H1 (cell line): ENCODE results near the gene PGLYRP2. TPM values are rescaled to one million over a fixed set of nuclear protein-coding genes. Genes with fewer than 3 reads are reported as not detected.

Source experiments
- CHD1 ChIP-seq: IDR thresholded peaks from 2 replicates; pipeline ENCODE4 v1.6.1; 2012; ENCODE audit warnings: low read depth, low read length, improper control_type of control experiment
- CHD7 ChIP-seq: fragments of 300-600 bp; sonication (generic); IDR thresholded peaks from 2 replicates; pipeline ENCODE4 v1.7.1; 2012; ENCODE audit warnings: low read length, moderate library complexity, mild to moderate bottlenecking, inconsistent platforms; ENCODE audit not compliant: insufficient replicate concordance
- EZH2 ChIP-seq: fragments of 200-600 bp; sonication (generic); IDR thresholded peaks from 2 replicates; pipeline ENCODE4 v1.7.1; 2012; ENCODE audit warnings: low read depth, mild to moderate bottlenecking, moderate library complexity, low read length, inconsistent platforms; ENCODE audit not compliant: severe bottlenecking
- JUN ChIP-seq: IDR thresholded peaks from 2 replicates; pipeline ENCODE4 v1.6.1; 2011; ENCODE audit warnings: low read depth, mild to moderate bottlenecking, improper control_type of control experiment, low read length
- polyA plus RNA-seq, 7 experiments: library from polyadenylated mRNA; depleted of rRNA in 3 of 7; stranded (reverse) in 5 of 7; unstranded in 2 of 7; fragments of >200 nt in 5 of 7; fragments of 200-250 nt in 2 of 7; gene quantifications; 1 replicate in 5 of 7; 2 replicates in 1 of 7; 4 replicates in 1 of 7; pipeline versions ENCODE4 v1.2.1 to v1.2.3, GENCODE V29; 2011 to 2013; ENCODE audit warnings: missing spikeins in 2 of 7, mixed read lengths in 2 of 7
- total RNA-seq: library from RNA; stranded (reverse); fragmentation: NEBNext Ultra II Directional; extraction: Animal tissue kit (Norgen Biotek cat#: 25700); gene quantifications from 2 replicates; pipeline ENCODE4 v1.2.1, GENCODE V29; 2021

The PGLYRP2 gene
- total and polyA plus RNA-seq, 2 of the 8 experiments (the other 6 are each of a cell fraction or from before 2014, with no cell fraction given) = not detected

DNA sequence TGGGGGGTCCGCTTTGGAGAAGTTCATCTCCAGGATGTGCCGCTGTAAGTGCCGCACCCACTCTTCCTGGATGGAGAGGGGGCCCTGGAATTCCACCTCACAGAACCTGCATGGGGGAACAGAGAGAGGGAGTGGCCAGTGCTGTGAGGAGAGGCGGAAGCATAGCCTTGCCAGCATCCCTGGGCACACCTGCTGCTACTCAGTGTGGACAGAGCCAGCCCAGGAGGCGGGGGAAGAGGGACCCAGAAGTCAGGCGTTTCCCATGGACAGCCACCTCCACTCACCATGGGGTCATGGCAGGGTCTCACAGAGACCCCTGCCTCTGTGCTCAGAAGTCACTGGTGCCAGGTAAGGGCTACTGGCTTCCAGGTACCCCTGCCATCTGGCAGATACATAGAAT is 56.2 kb downstream of the PGLYRP2 start (continued):
- TF ChIP-seq CHD7 (no peak), EZH2 (no peak), JUN (no peak), CHD1 (no peak)
